Erythroblast (primary cell): ENCODE results near the gene SLC39A11.

Experiments used
- GATA1 ChIP-seq: IDR thresholded peaks from 2 replicates; pipeline ENCODE4 v1.6.1; 2011; ENCODE audit warnings: low read depth, mild to moderate bottlenecking, control low read depth, low read length, moderate library complexity
- POLR2A ChIP-seq: IDR thresholded peaks from 2 replicates; pipeline ENCODE4 v1.6.1; 2011; ENCODE audit warnings: mild to moderate bottlenecking, low read length

GRCh38 chr17:72749119-72749572, 343.3 kb downstream of the SLC39A11 start:
- TF ChIP-seq POLR2A (no peak), GATA1 (no peak)
